Heart left ventricle (tissue), 16 donors: ENCODE results near the gene CSRP1. TPM values are rescaled to one million over a fixed set of nuclear protein-coding genes. Genes with fewer than 3 reads are reported as not detected.

ENCODE experiments used
- ATAC-seq, 4 donors: fragments of 200-7000 bp; cut with Tn5 transposase; one replicate each; pipeline ENCODE4 v1.9.1; 2020 to 2022; ENCODE audit warnings: moderate library complexity in 4 of 4, mild to moderate bottlenecking in 3 of 4, moderate number of reproducible peaks in 1 of 4
- DNase-seq, 5 donors: peaks; one replicate each; pipeline ENCODE4 v3.0.0-alpha.2; 2020
- H3K27ac ChIP-seq, 12 donors: fragments of 200-600 bp; sonication (generic) in 4 of 12; one replicate each; pipeline versions ENCODE4 v1.5.0 to v1.8.0; 2016 to 2022; ENCODE audit warnings: mild to moderate bottlenecking in 2 of 12
- H3K27me3 ChIP-seq, 9 donors: fragments of 200-600 bp; sonication (generic) in 2 of 9; one replicate each; pipeline versions ENCODE4 v1.5.1 to v1.8.0; 2016 to 2022; ENCODE audit warnings: mild to moderate bottlenecking in 3 of 9
- H3K36me3 ChIP-seq, 9 donors: fragments of 200-600 bp; sonication (generic) in 2 of 9; one replicate each; pipeline versions ENCODE4 v1.5.0 to v1.8.0; 2018 to 2022; ENCODE audit warnings: mild to moderate bottlenecking in 2 of 9
- H3K4me1 ChIP-seq, 12 donors: fragments of 200-600 bp; sonication (generic) in 4 of 12; one replicate each; pipeline versions ENCODE4 v1.5.0 to v1.8.0; 2016 to 2022; ENCODE audit warnings: mild to moderate bottlenecking in 3 of 12
- H3K4me3 ChIP-seq, 12 donors: fragments of 200-600 bp; sonication (generic) in 4 of 12; one replicate each; pipeline versions ENCODE4 v1.5.0 to v1.8.0; 2017 to 2022; ENCODE audit warnings: mild to moderate bottlenecking in 9 of 12, moderate library complexity in 4 of 12
- H3K9me3 ChIP-seq, 12 donors: fragments of 200-600 bp; sonication (generic) in 4 of 12; one replicate each; pipeline versions ENCODE4 v1.5.0 to v1.8.0; 2016 to 2022; ENCODE audit warnings: mild to moderate bottlenecking in 1 of 12
- CTCF ChIP-seq, 12 donors: fragments of 200-600 bp; sonication (generic) in 4 of 12; IDR thresholded peaks; one replicate each; pipeline versions ENCODE4 v1.5.0 to v1.8.0; 2018 to 2022; ENCODE audit warnings: antibody characterized with exemption in 12 of 12, mild to moderate bottlenecking in 5 of 12
- POLR2A ChIP-seq, 2 donors: fragments of 450-650 bp; IDR thresholded peaks; one replicate each; pipeline ENCODE4 v1.6.1; 2017; ENCODE audit warnings: antibody characterized with exemption in 2 of 2, mild to moderate bottlenecking in 2 of 2, moderate library complexity in 2 of 2
- WGBS, 4 donors: extraction: QIAGEN DNeasy Blood & Tissue Kit in 2 of 4; methylation state at CpG; one replicate each; pipeline versions ENCODE4 v1.1.5 to v1.1.7; 2013 to 2018; 5-methylcytosine and 5-hydroxymethylcytosine counted together
- intact Hi-C, 10 donors: fragments of 100-400 bp; cut with DNase I; formaldehyde crosslinking; loops; one replicate each; pipeline versions ENCODE4 v1.11.1 to v1.14.2; 2022
- polyA plus RNA-seq, 2 donors: library from polyadenylated mRNA; stranded (reverse); fragments of 200-250 nt; gene quantifications; one replicate each; pipeline ENCODE4 v1.2.3, GENCODE V29; 2013
- total RNA-seq, 9 donors: library from RNA; depleted of rRNA in 2 of 9; stranded (reverse); fragments of >200 nt in 2 of 9; fragmentation: NEBNext Ultra II Directional in 3 of 9; extraction: Animal tissue kit (Norgen Biotek cat#: 25700) in 3 of 9; gene quantifications; one replicate each; pipeline versions ENCODE4 v1.1.0 to v1.2.4, GENCODE V29; 2016 to 2023
- donor health status: ischemic (EF 13 %, LVEDD 7.1; RV severe dilation, severe dysfunction).
- donor health status: healthy with polysubstance abuse.
- donor health status: DM: no; HTN: yes; CAD: no.
- donor health status: DM: no; HTN: no; CAD: no.
- donor health status: ischemic (EF 25% LVEDD 6.9; RV normal size, moderate dysfunction).
- donor health status: ischemic (EF 25% LVEDD 5.7; RV mildly dilated, moderate dysfunction).
- donor health status: healthy.
- donor health status: DM: yes; HTN: yes; CAD: no.
- donor health status: ischemic (EF 35%, LVEDD 5.7; RV mildly dilated, moderate dysfunction).
- donor health status: nonischemic (EF 11% LVEDD 7.7; RV severe dilation, severe dysfunction).
- donor health status: DM: yes; HTN: yes; CAD: no.
- donor health status: PGD.
- donor health status: ischemic (EF 29% LVEDD 5.4; RV normal size, mild dysfunction).
- donor health status: nonischemic (EF 23%, LVEDD 6.1; RV moderate dilation, normal function).

The CSRP1 gene
- total and polyA plus RNA-seq, 11 donors, result 35.8 to 325 (median 78.6) TPM

GRCh38 chr1:201482755-201483154, 24.2 kb downstream of the CSRP1 start:
- intact Hi-C loops, result loop anchor here (1.0 to 5.0 kb wide), 5 partner anchors 30 to 35 kb away; no protein-coding TSS in a partner anchor
- H3K9me3 ChIP-seq, result no peaks in the 10 kb centered on the region
- TF ChIP-seq POLR2A (IDR thresholded peaks at IDR 0.05) (no peak), CTCF (IDR thresholded peaks at IDR 0.05) (no peak)
- DNase-seq (no peak), ATAC-seq (no peak)
- peak overlapping the region in 4 of 12 donors; percentile 6 to 98 (median 78) for H3K27ac ChIP-seq
- peaks cover 0 to 6% (median 0%) of the 10 kb centered on the region in 9 donors for H3K27me3 ChIP-seq
- H3K36me3 ChIP-seq, result peaks cover 0 to 45% (median 43%) of the 10 kb centered on the region in 9 donors
- 87 to 90% (median 89%) methylated on average over 5 of the region's 5 CpGs for WGBS, 4 donors
- H3K4me3 ChIP-seq, result no peak overlapping the region
- peaks cover 5 to 47% (median 31%) of the 10 kb centered on the region in 12 donors for H3K4me1 ChIP-seq

- DNase-seq (peak; percentile 88 to 93 (median 89)), ATAC-seq (peak; percentile 82 to 89 (median 86))
- TF ChIP-seq CTCF (IDR thresholded peaks at IDR 0.05) (peak; percentile 84 to 97 (median 93)), POLR2A (IDR thresholded peaks at IDR 0.05) (peak in 1 of 2 donors; percentile 10)
- H3K4me1 ChIP-seq, result peaks cover 5 to 44% (median 31%) of the 10 kb centered on the region in 12 donors
- peak overlapping the region in 11 of 12 donors; percentile 6 to 98 (median 77) for H3K27ac ChIP-seq
- H3K27me3 ChIP-seq, result peaks cover 0 to 6% (median 0%) of the 10 kb centered on the region in 9 donors
- 6 to 14% (median 8%) methylated on average over 23 to 35 of the region's 35 CpGs for WGBS, 4 donors
- H3K4me3 ChIP-seq, result peak overlapping the region in 10 of 12 donors; percentile 13 to 54 (median 40)
- peaks cover 0 to 37% (median 35%) of the 10 kb centered on the region in 9 donors for H3K36me3 ChIP-seq
- H3K9me3 ChIP-seq, result no peaks in the 10 kb centered on the region
- intact Hi-C loops, result loop anchor here (1.0 to 5.0 kb wide), 8 partner anchors 30 to 47 kb away; no protein-coding TSS in a partner anchor
Measured at GRCh38 chr1:201481761-201482493, 25.0 kb downstream of the CSRP1 start.

GRCh38 chr1:201481004-201481380, 25.9 kb downstream of the CSRP1 start:
- intact Hi-C loops, result loop anchor here in 8 of 10 donors (1.0 to 5.0 kb wide), 4 partner anchors 32 to 46 kb away; no protein-coding TSS in a partner anchor
- H3K27ac ChIP-seq, result peak overlapping the region in 10 of 12 donors; percentile 48 to 98 (median 80)
- H3K36me3 ChIP-seq, result peaks cover 0 to 27% (median 26%) of the 10 kb centered on the region in 9 donors
- H3K9me3 ChIP-seq, result no peaks in the 10 kb centered on the region
- no peak for DNase-seq
- peaks cover 5 to 36% (median 26%) of the 10 kb centered on the region in 12 donors for H3K4me1 ChIP-seq
- 8 to 12% (median 10%) methylated on average over 17 of the region's 17 CpGs for WGBS, 4 donors
- peaks cover 0 to 6% (median 0%) of the 10 kb centered on the region in 9 donors for H3K27me3 ChIP-seq
- ATAC-seq, result peak in 2 of 4 donors; percentile 10 to 18
- H3K4me3 ChIP-seq, result peak overlapping the region in 11 of 12 donors; percentile 10 to 54 (median 39)
- no peak for TF ChIP-seq CTCF (IDR thresholded peaks at IDR 0.05)
- TF ChIP-seq POLR2A (IDR thresholded peaks at IDR 0.05), result no peak
